Activated CD4-positive, alpha-beta T cell treated with anti-CD3 and anti-CD28 coated beads, Interleukin-2, amount 50 U/mL, for 4 hours (primary cell): ENCODE results near the gene KIAA0513.
A peak's percentile ranks its signal among the peaks of the same experiment; 100 is the strongest.
"Not testable (repeated sequence)": the region's sequence is repeated elsewhere in the genome, so short reads cannot be mapped to it uniquely, and the experiment has no call there.

Source experiments
- DNase-seq, 2 experiments: peaks; one replicate each; pipeline ENCODE4 v3.0.0-alpha.2; 2020

The KIAA0513 gene

DNA sequence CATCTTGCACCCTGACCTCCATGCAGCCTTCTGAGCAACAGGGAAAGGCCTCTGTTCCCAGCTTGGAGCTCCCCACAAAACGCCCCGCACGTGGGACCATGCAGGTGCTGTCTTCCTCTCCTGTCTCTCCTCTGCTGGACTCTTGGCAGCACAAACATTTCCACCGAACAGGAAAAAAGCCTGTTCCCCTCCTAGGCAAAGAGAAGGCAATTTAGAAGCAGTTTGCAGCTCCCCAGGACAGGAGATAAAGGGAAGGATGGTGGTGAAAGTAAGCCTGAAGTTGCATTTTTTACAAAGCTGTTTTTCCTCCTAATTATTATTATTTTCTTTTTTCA lies 92.4 kb downstream of the KIAA0513 start:
- no peak for DNase-seq

DNA sequence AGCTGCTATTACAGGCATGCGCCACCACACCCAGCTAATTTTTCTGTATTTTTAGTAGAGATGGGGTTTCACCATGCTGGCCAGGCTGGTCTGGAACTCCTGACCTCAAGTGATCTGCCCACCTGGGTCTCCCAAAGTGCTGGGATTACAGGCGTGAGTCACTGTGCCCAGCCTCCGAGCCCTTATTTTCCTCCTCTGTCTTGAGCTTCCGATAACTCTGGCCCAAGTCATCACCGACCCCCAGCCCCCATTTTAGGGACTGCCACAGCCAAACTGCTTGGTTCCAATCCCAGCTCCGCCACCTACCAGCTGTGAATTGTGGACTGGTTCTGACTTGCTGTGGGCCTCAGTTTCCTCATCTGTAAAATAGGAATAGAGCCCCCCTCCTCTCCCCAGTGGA lies 95.8 kb downstream of the KIAA0513 start:
- not testable (repeated sequence) for DNase-seq

DNA sequence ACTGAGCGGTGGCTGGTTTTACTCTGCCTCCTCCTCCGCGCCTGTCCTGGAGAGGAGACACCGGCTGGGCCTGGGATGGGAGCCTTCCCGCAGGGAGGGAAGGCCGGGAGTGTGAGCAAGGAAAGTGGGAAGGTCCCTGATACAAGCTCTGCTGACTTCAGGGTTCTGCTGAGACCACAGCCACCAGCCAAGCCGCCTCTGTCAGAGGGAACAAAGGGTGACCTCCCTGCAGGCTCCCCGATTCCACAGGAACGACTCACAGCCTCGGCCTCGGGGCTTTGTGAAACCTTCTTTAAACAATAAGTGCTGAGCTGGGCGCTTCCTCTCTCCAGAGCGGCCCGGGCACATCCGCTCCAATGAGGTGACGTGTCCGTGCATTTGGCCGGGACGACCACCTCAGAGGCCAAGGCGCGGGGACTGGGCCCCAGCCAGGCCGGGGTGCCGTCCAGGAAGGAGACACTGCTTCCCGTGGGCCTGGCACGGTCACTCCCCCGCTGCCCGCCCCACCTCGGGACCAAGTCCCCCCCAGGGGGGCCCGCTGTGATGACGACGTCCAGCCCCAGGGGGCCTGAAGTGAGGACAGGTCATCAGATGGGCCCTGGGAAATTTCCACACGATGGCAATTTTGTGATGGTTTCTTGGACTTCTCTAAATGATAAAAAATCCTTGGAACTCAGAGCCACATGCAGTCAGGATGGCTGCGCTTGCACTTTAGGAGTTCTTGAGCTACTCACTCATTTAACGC lies 96.5 kb downstream of the KIAA0513 start:
- no peak for DNase-seq

DNA sequence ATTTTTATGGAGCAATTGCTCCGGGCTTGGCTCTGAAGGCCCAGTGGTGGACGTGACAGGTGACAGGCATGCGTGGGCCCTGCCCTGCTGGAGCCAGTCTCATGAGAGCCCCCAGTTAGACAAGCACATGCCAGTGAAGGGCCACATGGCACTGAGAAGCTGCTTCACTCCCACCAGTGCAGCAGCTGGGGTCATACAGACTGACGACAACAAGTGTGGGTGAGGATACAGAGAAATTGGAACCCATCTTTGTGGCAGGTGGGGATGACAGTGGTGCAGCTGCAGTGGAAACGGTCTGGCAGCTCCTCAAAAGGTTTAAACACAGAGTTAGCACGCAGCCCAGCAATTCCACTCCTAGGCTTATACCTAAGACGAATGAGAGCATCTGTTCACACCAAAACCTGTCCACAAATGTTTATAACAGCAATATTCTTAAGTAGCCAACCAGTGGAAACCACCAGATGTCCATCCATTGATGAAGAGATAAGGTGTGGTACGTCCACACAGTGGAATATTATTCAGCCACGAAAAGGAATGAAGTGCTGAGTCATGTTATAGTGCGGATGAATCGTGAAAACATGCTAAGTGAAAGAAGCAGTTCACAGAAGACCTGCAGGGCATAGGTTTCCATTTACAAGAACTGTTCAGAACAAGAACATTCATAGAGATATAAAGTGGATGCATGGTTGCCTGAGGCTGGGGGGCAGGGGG lies 97.2 kb downstream of the KIAA0513 start:
- DNase-seq = no peak

DNA sequence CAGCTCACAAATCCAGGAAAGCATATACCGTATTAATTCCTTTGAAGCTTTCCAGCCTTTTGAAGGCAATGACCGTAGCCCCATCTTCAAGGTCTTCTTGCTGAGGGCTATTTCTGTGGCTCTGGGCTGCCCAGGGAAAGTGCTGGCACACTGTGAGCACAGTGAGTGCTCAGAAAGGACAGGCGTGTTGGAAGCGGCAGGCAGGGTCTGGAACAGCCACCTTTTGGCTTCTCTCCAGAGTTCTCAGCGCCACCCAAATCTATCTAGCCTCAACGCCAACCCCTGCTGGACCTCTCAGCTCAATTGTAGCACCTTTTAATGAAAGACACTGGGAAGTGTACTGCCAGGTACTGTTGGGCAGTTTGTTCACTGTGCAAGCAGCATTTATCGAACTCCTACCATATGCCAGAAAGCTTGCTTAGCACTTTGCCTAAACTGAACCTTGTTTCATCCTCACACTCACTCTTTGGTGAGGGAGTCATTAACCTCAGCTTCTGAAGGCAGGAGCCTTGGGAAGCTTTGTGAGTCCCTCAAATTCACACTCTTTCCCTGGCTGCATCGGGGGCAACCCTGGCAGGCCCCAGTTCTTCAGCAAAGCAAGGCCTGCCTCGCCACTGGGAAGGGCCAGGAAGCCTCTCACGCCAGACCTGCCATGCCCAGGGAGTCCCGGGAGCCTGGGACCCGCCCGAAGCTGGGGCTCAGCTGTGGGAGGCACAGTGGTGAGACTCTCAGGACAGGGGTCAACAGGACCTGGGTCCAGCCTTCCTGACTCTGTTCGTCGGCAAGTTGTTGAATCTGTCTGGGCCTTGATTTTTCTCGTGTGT lies 98.2 kb downstream of the KIAA0513 start:
- DNase-seq = no peak

DNA sequence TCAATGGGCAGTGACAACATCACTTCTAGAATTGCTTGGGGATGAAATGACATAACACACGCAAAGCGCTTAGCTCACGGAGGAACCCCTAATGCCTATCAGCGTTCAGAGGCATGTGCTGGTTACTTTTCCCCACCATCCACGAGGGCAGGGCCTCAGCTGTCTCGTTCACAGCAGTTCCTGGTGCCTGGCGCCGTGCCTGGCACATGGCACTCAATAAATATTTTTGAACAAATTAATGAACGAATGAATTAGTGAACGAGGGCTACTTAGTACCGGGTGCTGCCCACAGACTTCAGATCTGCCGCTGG lies 98.8 kb downstream of the KIAA0513 start:
- no peak for DNase-seq

DNA sequence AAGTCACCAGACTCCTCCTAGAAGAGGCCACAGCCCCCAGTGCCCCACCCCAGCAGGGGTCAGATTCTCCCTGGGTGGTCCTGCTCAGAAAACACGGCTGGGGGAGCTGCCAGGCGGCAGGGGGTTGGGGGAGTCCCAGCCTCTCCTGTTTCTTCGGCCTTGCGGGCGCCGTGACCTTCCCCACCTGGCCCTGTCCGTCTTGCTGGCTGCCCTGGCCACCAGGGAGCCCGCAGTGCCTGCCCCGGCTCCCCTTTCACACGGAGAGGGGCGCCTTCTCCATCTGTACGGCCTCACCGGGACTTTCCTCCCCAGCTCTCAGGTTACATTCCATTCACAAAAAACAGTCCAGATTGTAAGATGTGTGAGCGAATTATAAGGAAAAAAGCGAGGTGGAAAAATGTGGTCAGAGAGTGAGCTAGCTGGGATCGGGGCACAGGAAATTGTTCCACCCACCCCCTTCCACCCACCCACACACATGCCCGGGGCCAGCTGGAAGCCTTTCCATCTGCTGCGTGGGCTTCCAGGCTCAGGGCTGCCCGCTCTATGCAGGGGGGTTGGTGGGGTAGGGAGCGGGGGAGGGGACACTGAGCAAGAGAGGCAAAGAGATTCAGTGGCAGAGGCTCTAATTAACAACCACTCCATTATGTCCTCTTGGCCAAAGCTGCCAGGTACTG lies 99.2 kb downstream of the KIAA0513 start:
- peak; percentile 56 to 66 for DNase-seq

DNA sequence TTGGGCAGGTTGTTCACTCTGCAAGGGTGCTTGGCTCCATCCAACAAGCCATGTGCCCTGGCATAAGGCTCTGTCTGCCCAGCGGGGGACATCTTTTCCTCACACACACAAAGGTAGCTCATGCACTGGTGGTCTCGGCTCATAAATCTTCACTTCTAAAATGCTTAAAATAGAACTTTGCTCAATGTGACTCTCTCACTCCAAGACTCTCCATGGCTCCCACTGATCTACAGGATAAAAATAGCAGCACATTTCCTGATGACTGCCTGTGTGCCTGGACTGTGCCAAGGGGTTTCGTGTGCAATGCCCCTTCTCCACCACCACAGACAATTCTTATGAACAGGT lies 99.8 kb downstream of the KIAA0513 start:
- no peak for DNase-seq

DNA sequence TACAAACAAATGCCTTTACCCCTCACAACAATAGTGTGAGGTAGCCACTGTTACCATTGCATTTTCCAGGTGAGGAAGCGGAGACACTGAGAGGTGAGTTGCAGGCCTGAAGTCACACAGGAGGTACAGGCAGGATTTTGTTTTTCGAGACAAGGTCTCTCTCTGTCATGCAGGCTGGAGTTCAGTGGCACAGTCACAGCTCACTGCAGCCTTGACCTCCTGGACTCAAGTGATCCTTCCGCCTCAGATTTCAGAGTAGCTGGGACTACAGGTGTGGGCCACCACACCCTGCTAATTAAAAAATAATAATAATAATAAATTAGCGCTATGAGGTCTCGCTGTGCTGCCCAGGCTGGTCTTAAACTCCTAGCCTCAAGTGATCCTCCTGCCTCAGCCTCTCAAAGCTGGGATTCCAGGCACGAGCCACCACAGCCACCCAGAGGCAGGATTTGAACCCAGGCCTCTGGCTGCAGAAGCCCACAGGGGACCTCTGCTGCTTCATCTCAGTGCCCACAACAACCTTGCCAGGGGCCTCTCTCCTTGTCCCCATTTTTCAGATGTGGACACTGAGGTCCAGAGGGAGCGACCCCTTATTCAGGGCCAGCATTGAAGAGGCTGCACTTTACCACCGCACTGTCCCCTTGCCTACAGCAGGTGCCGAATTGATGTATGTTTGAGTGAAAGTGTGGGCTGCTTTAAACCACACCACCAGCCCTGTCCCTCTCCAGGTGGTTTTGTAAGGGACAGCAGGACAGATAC lies 100.7 kb downstream of the KIAA0513 start:
- DNase-seq = no peak

DNA sequence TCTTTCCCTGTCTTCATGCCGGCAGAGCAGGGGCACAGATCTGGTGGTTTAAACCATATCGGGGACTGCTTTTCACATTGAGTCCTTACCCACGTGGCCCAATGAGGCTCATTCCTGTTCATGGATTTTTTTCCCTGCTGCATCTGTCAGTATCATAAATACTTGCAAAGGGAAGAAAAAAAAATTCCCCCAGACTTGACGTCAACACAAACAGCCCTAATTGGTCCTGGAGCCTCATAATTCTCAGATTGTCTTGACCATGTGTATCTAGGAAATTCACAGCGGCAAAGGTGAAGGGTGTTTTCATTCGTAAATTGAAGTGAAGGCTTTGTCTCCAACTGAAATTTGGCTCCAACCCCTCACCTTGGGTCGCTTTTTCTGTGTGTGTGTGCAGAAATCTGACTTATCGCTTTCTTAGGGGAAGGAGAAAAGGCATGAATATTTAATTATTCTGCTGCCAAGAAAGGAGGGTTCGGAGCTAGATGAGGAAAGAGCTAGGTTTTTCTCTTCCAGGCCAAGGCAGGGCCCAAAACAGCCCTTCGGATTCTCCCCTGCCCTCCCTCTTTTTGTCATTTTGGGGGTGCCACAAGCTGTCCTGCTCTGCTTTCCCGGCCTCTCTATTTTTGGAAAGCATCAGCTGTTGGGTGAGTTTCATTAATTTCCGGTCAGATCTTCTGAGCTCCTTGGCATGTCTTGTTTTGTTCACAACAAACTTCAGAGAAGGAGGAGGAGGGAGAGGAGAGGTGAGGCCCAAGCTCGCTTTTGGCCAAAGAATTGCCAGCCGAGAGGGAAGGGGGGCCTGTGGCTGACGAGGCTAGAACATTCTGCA lies 102.5 kb downstream of the KIAA0513 start:
- DNase-seq = no peak

DNA sequence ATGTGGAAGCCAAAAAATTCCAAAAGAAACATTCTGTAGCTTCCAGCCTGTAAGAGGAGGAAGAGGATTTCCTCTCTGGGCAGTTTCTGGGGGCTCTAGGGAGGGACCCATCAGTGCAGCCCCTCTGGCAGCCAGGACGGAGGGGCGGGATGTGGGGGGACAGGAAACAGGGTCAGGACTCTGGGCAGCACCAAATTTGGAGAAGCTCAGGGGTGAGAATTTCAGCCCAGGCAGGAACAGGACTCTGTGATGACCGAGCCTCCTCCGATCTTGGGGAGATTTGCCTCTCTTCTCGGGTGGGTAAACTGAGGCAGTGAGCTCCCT lies 103.1 kb downstream of the KIAA0513 start:
- DNase-seq = no peak

DNA sequence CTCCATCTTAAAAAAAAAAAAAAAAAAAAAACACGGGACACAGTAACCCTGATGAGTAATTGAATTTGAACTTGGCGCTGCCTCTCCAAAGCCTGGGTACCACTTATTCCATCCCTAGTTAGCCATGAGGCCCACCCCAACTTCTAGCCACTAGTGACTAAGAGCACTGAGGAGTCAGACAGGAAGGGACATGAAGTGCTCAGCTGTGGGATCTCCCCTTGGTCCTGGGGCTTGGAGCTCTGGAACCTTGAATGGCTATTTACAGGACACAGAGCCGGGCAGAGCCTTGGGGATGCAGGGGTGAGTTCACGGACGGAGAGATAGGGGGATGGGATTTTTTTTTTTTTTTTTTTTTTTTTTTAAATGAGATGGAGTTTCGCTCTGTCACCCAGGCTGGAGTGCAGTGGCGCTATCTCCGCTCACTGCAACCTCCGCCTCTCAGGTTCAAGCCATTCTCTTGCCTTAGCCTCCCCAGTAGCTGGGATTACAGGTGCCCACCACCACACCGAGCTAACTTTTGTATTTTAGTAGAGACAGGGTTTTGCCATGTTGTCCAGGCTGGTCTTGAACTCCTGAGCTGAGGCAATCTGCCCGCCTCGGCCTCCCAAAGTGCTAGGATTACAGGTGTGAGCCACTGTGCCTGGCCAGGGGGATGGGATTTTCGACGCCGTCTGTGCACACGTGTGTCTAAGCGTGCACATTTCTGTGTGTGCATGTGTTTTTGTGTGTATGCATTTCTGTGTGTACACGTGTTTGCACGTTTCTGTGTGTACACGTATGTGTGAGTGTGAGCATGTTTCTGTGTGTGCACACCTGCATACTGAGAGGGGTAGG lies 105.1 kb downstream of the KIAA0513 start:
- no peak for DNase-seq

DNA sequence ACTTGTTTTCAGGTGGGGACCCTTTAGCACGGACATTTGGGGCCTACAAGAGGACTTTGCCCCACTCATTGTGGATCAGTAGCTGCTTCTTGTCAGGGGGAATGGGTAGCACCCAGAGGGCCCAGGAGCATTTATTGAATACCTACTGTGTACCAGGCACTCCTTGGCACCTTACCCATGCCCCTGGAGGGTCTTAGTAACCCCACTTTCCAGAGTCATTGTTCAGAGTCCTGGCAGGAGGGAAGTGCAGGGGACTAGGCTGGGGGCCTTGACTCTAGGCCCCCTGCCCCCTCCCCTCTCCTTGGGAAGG lies 105.7 kb downstream of the KIAA0513 start:
- no peak for DNase-seq

DNA sequence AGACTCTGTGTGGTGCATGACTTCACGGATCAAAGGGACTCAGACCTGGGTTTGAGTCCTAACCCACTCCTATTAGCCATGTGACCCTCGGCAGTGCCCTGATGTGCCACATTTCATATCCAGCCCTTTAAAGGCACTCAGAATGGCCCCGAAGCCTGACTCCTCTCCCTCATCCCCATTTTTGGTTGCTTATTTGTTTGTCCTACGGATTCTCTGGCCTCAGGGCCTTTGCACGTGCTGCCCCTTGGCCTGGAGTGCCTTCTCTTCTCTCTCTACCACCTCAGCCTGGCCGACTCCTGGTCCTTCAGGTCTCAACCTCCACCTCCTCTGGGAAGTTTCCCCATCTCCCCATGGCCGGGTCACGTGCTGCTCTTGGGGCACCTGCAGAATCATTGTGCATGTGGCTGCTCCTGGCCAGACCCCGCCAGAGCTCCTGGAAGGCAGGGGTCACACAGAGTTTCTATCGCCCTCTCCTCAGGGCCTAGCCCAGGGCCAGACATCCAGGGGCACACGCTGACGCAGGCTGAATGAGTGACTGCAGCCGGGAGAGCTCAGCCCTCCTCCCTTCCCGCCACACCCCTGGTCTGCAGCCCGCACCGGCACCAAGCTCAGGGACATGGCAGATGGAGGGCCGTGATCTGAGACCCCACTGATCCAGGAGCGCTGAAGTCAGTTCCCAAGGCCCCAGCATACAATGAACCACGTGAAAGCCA lies 106.6 kb downstream of the KIAA0513 start:
- no peak for DNase-seq

DNA sequence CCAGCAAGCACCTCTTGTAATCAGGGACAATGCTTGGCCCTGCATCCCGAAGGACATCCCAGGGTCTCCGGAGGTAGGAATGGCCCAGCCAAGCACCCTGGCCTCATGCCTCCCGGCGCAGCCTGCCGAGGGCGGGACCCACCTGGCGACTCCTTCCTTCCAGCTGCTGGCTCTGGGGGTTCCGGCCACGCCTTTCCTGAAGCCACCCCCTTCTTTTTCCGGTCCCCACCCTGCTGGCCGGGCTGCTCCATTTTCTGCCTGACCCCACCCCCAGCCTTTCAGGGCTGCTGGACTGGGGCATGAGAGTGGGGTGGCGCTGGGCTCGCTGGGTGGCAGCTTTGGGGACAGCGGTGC lies 107.2 kb downstream of the KIAA0513 start:
- no peak for DNase-seq

DNA sequence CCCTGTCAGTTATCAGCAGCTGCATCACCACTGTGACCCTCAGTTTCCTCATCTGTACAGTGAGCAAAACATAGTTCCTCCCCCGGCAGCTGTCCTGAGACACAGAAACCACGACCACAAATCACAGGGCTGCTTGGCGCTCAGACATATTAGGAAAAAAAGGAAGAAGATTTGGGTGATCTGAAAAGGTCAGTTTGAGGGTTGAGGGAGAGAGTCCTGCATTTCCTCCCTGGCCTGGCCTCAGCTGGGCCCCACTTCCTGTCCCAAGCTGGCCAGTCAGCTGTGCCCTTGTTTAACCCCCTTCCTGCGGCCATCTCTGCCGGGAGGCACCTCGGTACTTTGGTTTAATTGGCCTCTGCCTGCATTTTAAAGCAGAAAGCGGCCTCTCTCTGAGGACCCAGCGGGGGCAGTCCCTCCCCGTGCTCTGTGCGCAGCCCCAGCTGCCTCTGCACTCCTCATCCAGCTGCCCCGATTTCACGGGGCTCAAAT lies 108.7 kb downstream of the KIAA0513 start:
- DNase-seq = no peak

DNA sequence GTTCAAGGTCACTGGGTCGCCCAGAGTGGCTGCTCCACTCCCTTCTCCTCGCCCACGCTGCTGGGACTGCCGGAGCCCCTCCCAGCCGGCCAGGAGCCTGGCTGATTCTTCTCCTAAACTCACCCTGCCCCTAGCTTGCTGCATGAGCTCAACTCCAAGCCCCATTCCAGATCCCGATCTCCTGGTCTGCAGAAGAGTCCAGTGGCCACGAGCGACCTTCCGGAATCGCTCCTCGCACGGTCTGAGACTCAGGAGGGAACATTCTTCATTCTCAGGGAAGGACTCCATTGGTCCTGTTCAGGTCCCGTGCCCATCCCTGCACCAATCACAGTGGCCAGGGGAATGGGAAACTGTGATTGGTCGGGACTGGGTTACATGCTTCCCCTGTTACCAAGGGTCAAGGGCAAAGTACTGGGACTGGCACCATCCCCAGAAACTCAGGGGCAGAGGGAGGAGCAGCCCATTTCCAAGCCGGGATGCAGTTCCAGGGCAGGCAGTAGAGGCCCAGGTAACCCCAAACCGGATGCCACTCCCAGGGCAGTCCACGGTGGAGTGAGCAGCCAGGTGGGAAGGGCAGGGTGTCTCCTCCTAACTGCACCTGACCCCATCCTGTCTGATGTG lies 109.2 kb downstream of the KIAA0513 start:
- DNase-seq = no peak

DNA sequence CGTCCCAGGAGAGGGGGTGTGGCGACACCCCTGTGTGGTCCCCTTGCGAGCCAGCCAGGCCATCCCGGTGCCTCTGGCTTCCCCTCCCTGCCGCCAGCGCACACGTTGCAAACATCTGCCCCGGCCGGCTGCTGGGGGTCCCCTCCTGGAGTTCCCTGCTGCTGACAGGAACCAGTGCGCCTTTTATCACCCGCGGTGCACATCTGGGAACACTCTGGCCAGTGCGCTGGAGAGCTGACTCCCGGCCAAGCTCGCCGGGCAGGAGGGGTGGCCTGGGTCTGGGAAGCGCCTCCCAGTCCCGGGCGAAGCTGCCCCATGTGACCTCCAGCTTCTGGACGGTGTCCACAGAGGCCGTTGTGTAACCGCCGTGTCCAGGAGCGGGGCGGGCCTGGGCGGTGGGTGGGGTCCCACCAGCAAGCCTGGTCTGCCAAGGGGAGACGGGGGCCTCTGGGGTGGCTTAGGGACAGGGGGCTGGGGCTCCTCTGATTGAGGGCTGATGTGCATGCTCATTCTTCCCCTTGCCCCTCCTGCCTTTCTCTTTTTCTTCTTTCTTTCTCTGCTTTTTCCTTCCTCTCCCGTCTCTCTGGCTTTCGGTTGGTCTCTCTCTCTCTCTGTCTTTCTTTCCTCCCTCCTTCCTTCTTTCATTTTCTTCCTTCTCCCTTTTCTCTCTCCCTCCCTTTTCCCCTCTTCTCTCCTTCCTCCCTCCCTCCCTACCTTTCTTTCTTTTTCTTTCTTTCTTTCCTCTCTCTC lies 109.9 kb downstream of the KIAA0513 start:
- DNase-seq = no peak

DNA sequence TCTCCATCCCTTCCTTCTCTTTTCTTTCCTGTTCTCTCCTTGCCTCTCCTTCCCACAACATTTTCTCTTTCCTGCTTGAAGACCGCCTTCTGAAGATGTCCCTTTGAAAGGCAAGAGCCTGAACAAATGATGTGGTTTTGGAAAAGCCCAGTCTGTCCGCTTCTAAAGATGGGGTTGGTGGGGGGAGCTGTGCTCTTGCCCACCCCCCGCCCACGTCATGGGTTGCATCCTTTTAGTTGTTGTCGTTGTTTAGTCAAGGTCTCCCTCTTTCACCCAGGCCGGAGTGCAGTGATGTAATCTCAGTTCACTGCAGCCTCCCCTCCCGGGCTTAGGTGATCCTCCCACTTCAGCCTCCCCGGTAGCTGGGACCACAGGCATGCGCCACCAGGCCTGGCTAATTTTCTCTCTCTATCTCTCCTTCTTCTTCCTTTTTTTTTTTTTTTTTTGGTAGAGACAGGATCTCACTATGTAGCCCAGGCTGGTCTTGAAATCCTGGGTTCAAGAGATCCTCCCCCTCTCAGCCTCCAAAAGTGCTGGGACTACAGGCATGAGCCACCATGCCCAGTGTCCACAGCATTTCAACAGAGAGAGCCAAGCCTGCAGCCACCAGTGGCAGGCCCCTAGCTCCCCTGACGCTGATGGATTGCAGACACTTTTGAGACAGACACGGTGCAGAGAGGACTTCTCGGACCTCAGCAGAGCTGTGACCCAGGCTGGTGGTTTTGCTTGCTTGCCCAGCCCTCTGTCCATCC lies 110.7 kb downstream of the KIAA0513 start:
- DNase-seq = no peak
